ENCODE data around the gene LRRC36.
A peak's percentile ranks its signal among the peaks of the same experiment; 100 is the strongest.

Gene LRRC36

DNA sequence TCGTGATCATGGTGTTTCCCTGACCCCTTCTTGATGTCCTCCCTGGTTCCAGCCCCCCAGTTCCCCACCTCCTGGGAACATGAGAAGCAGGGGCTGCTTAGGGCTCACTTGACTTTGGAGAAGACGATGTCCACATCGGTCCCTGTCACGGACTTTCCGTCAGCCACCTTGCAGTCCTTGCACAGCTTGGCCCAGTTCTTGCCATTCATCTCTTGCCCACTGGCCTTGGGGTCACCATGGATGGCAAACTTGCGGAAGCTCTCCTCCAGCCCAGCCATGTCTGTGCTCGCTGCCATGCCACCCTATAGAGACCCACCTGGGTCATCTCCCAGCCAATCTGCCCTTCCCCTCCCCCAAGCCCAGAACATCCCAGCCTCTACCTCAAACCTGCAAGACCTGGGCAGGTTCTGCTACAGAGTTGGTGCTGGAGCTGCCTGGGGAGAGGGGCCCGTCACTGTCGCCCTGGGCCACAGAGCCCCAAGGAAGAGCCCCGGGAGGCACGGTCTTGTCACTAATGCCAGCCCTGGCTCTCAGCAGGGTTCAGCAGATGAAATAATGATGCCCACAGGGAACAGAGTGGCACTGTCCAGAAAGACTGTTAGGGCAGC lies 64.3 kb downstream of the LRRC36 start:
- Histone ChIP-seq H3K27ac (ENCODE audit: insufficient read depth, low read depth, low read length, poor library complexity, severe bottlenecking) (no peak overlapping the region), H3K27me3 (ENCODE audit: control insufficient read depth, insufficient read depth, low read length, poor library complexity, severe bottlenecking) (peaks cover 44% of the 10 kb centered on the region), H3K9me3 (ENCODE audit: control insufficient read depth, low read length) (no peaks in the 10 kb centered on the region), H3K36me3 (ENCODE audit: control insufficient read depth, insufficient read depth, low read length) (no peaks in the 10 kb centered on the region), H3K4me3 (ENCODE audit: insufficient read depth, low read depth, low read length) (no peak overlapping the region), H3K4me1 (ENCODE audit: control insufficient read depth, insufficient read depth, low read length) (peaks cover 44% of the 10 kb centered on the region)
- 96 to 97% methylated on average over 11 of the region's 11 CpGs for WGBS, 2 experiments

GRCh38 chr16:67391424-67392300 lies 65.0 kb downstream of the LRRC36 start:
- H3K27ac ChIP-seq (ENCODE audit: insufficient read depth, low read depth, low read length, poor library complexity, severe bottlenecking), result no peak overlapping the region
- H3K36me3 ChIP-seq (ENCODE audit: control insufficient read depth, insufficient read depth, low read length), result no peaks in the 10 kb centered on the region
- no peak overlapping the region for H3K4me3 ChIP-seq (ENCODE audit: insufficient read depth, low read depth, low read length)
- H3K27me3 ChIP-seq (ENCODE audit: control insufficient read depth, insufficient read depth, low read length, poor library complexity, severe bottlenecking), result peaks cover 45% of the 10 kb centered on the region
- H3K4me1 ChIP-seq (ENCODE audit: control insufficient read depth, insufficient read depth, low read length), result peaks cover 52% of the 10 kb centered on the region
- WGBS, 2 experiments, result 92 to 93% methylated on average over 15 of the region's 15 CpGs
- no peaks in the 10 kb centered on the region for H3K9me3 ChIP-seq (ENCODE audit: control insufficient read depth, low read length)

- 84 to 87% methylated on average over 18 of the region's 18 CpGs for WGBS, 2 experiments
- Histone ChIP-seq H3K27me3 (ENCODE audit: control insufficient read depth, insufficient read depth, low read length, poor library complexity, severe bottlenecking) (peaks cover 45% of the 10 kb centered on the region), H3K27ac (ENCODE audit: insufficient read depth, low read depth, low read length, poor library complexity, severe bottlenecking) (no peak overlapping the region), H3K36me3 (ENCODE audit: control insufficient read depth, insufficient read depth, low read length) (no peaks in the 10 kb centered on the region), H3K4me3 (ENCODE audit: insufficient read depth, low read depth, low read length) (peak overlapping the region; percentile 29), H3K4me1 (ENCODE audit: control insufficient read depth, insufficient read depth, low read length) (peaks cover 60% of the 10 kb centered on the region), H3K9me3 (ENCODE audit: control insufficient read depth, low read length) (no peaks in the 10 kb centered on the region)
These were observed 65.9 kb downstream of the LRRC36 start for GRCh38 chr16:67392301-67393059.

- H3K27ac ChIP-seq (ENCODE audit: insufficient read depth, low read depth, low read length, poor library complexity, severe bottlenecking), result peak within 1 kb of the TSS; percentile 8
- peak within 1 kb of the TSS; percentile 29 for H3K4me3 ChIP-seq (ENCODE audit: insufficient read depth, low read depth, low read length)
- WGBS, 2 experiments, result 5% methylated on average over 56 of the region's 56 CpGs
- no peaks in the 10 kb centered on the region for H3K36me3 ChIP-seq (ENCODE audit: control insufficient read depth, insufficient read depth, low read length)
- peaks cover 45% of the 10 kb centered on the region for H3K27me3 ChIP-seq (ENCODE audit: control insufficient read depth, insufficient read depth, low read length, poor library complexity, severe bottlenecking)
- no peaks in the 10 kb centered on the region for H3K9me3 ChIP-seq (ENCODE audit: control insufficient read depth, low read length)
- H3K4me1 ChIP-seq (ENCODE audit: control insufficient read depth, insufficient read depth, low read length), result peaks cover 68% of the 10 kb centered on the region
These were observed 66.6 kb downstream of the LRRC36 start, which contains the start of gene TPPP3 for GRCh38 chr16:67393111-67393787. Gene TPPP3, minus strand, starts transcription at chr16:67393498. Its CDS starts 2,387 bp downstream, at chr16:67391111.

DNA sequence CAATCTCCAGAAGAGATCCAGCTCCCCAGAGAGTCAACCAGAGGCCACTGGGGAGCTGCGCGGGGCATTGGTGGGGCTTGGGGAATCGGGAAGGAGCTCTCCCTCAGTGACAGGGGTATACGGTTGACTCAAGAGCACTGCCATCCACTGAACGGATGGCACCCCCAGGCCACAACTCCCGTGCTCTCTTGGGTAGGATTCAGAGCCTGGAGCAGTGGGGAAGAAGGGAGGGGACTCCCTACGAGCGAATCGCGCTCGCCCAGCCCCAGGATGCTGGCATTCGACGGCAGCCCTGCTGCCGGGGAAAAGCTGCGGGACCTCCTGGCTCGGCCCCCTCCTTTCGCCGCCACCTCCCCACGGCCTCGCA lies 67.2 kb downstream of the LRRC36 start:
- Histone ChIP-seq H3K27me3 (ENCODE audit: control insufficient read depth, insufficient read depth, low read length, poor library complexity, severe bottlenecking) (peaks cover 48% of the 10 kb centered on the region), H3K27ac (ENCODE audit: insufficient read depth, low read depth, low read length, poor library complexity, severe bottlenecking) (no peak overlapping the region)
- WGBS, 2 experiments, result 4 to 5% methylated on average over 20 of the region's 20 CpGs

GRCh38 chr16:67394155-67395104 lies 67.8 kb downstream of the LRRC36 start:
- Histone ChIP-seq H3K27ac (ENCODE audit: insufficient read depth, low read depth, low read length, poor library complexity, severe bottlenecking) (no peak overlapping the region), H3K9me3 (ENCODE audit: control insufficient read depth, low read length) (no peaks in the 10 kb centered on the region), H3K27me3 (ENCODE audit: control insufficient read depth, insufficient read depth, low read length, poor library complexity, severe bottlenecking) (peaks cover 48% of the 10 kb centered on the region), H3K4me1 (ENCODE audit: control insufficient read depth, insufficient read depth, low read length) (peaks cover 70% of the 10 kb centered on the region), H3K4me3 (ENCODE audit: insufficient read depth, low read depth, low read length) (no peak overlapping the region), H3K36me3 (ENCODE audit: control insufficient read depth, insufficient read depth, low read length) (no peaks in the 10 kb centered on the region)
- WGBS, 2 experiments, result 9 to 10% methylated on average over 88 of the region's 88 CpGs

More for the DNA sequence above, 67.2 kb downstream of the LRRC36 start:
- Histone ChIP-seq H3K4me1 (ENCODE audit: control insufficient read depth, insufficient read depth, low read length) (peaks cover 70% of the 10 kb centered on the region), H3K36me3 (ENCODE audit: control insufficient read depth, insufficient read depth, low read length) (no peaks in the 10 kb centered on the region), H3K4me3 (ENCODE audit: insufficient read depth, low read depth, low read length) (peak overlapping the region; percentile 29), H3K9me3 (ENCODE audit: control insufficient read depth, low read length) (no peaks in the 10 kb centered on the region)

GRCh38 chr16:67395105-67395457 lies 68.5 kb downstream of the LRRC36 start:
- H3K9me3 ChIP-seq (ENCODE audit: control insufficient read depth, low read length), result no peaks in the 10 kb centered on the region
- H3K27ac ChIP-seq (ENCODE audit: insufficient read depth, low read depth, low read length, poor library complexity, severe bottlenecking), result no peak overlapping the region
- H3K4me1 ChIP-seq (ENCODE audit: control insufficient read depth, insufficient read depth, low read length), result peaks cover 70% of the 10 kb centered on the region
- H3K27me3 ChIP-seq (ENCODE audit: control insufficient read depth, insufficient read depth, low read length, poor library complexity, severe bottlenecking), result peaks cover 48% of the 10 kb centered on the region
- 74 to 82% methylated on average over 10 of the region's 10 CpGs for WGBS, 2 experiments
- no peaks in the 10 kb centered on the region for H3K36me3 ChIP-seq (ENCODE audit: control insufficient read depth, insufficient read depth, low read length)
- H3K4me3 ChIP-seq (ENCODE audit: insufficient read depth, low read depth, low read length), result no peak overlapping the region

DNA sequence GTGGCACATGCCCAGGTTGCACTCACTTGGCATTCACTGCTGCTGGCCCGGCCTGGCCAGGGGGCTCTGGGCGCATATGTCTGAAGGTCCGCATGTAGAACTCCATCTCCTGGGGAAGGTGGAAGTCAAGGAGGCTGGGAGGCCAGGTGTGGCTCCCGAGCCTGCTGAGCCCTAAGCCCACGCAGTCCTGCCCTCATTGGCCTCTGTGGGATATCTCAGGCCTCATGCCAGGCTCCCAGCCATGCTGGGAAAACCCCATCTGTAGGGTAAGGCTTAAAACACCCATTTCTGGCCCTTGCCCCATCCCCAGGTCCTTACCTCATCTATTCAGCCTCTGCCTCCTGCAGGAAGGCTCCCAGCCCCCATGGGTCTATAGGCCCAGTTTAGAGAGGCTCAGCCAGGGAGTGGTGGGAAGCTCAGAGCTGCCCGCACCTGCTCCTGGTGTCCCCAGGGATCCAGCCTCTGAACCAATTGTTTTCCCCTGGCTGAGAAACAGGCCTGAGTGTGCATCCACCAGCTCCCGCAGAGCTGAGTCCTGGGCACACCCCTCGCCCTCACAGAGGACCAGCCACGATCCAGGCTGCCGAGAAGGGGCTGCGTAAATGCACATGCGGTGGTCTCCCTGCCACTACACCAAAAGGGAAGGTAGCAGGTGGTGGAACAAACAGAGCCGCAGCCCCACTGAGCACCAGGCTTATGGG lies 69.0 kb downstream of the LRRC36 start:
- no peak overlapping the region for H3K4me3 ChIP-seq (ENCODE audit: insufficient read depth, low read depth, low read length)
- no peaks in the 10 kb centered on the region for H3K9me3 ChIP-seq (ENCODE audit: control insufficient read depth, low read length)
- 47 to 51% methylated on average over 13 of the region's 13 CpGs for WGBS, 2 experiments
- H3K27ac ChIP-seq (ENCODE audit: insufficient read depth, low read depth, low read length, poor library complexity, severe bottlenecking), result peak overlapping the region; percentile 85
- peaks cover 70% of the 10 kb centered on the region for H3K4me1 ChIP-seq (ENCODE audit: control insufficient read depth, insufficient read depth, low read length)
- H3K27me3 ChIP-seq (ENCODE audit: control insufficient read depth, insufficient read depth, low read length, poor library complexity, severe bottlenecking), result peaks cover 48% of the 10 kb centered on the region
- H3K36me3 ChIP-seq (ENCODE audit: control insufficient read depth, insufficient read depth, low read length), result no peaks in the 10 kb centered on the region

Data from ectodermal cell (in vitro differentiated cells).